Fibroblast of villous mesenchyme (primary cell): ENCODE data around the gene P2RY13. TPM values are rescaled to one million over a fixed set of nuclear protein-coding genes. Genes with fewer than 3 reads are reported as not detected.

Experiments
- DNase-seq: peaks from one replicate; pipeline ENCODE4 v3.0.0-alpha.2; 2010; ENCODE audit warnings: low read depth
- H3K4me3 ChIP-seq: 2 replicates; pipeline ENCODE4 v1.5.1; 2011; ENCODE audit warnings: low read depth, mild to moderate bottlenecking, low read length
- total RNA-seq: library from RNA; depleted of rRNA; stranded (reverse); fragments of >200 nt; gene quantifications from 2 replicates; pipeline ENCODE4 v1.2.3, GENCODE V29; 2012
- TF ChIP-seq, protein P1 (sequence below): IDR thresholded peaks from 2 replicates; pipeline ENCODE4 v1.5.1; 2012; ENCODE audit warnings: low read depth, mild to moderate bottlenecking, low read length; ENCODE audit not compliant: insufficient read depth

P2RY13 gene
- total RNA-seq, 1 donor: not detected

DNA sequence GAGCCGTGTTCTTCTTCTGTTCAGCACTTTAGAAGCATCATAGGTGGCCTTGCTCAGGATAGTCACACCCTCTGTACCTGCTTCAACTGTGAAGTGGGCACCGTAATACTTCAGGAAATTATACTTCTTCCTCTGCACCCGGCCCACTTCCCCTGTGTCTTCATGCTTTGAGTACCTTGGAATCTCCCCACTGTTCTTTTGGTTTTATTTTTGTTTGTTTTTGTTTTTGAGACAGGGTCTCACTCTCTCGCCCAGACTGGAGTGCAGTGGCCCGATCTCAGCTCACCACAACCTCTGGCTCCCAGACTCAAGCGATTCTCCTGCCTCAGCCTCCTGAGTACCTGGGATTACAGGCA is 52.7 kb downstream of the P2RY13 start:
- no peak for DNase-seq
- TF ChIP-seq, protein P1, sequence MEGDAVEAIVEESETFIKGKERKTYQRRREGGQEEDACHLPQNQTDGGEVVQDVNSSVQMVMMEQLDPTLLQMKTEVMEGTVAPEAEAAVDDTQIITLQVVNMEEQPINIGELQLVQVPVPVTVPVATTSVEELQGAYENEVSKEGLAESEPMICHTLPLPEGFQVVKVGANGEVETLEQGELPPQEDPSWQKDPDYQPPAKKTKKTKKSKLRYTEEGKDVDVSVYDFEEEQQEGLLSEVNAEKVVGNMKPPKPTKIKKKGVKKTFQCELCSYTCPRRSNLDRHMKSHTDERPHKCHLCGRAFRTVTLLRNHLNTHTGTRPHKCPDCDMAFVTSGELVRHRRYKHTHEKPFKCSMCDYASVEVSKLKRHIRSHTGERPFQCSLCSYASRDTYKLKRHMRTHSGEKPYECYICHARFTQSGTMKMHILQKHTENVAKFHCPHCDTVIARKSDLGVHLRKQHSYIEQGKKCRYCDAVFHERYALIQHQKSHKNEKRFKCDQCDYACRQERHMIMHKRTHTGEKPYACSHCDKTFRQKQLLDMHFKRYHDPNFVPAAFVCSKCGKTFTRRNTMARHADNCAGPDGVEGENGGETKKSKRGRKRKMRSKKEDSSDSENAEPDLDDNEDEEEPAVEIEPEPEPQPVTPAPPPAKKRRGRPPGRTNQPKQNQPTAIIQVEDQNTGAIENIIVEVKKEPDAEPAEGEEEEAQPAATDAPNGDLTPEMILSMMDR: no peak

More for the DNA sequence above, 52.7 kb downstream of the P2RY13 start:
- H3K4me3 ChIP-seq: no peak overlapping the region

Other genes with a start within 250 kb of the P2RY13 start
- 0.32 and 1.3 TPM in 2 replicates for gene MED12L, start 243.9 kb downstream of the P2RY13 start, total RNA-seq
- gene GPR171, start 126.3 kb downstream of the P2RY13 start, total RNA-seq: not detected in 2 replicates
- gene P2RY14, start 51.0 kb downstream of the P2RY13 start, total RNA-seq: not detected in 2 replicates
- 0.43 TPM in 1 of 2 replicates, not detected in the other for gene GPR87, start 12.7 kb downstream of the P2RY13 start, total RNA-seq
- under 0.01 TPM in 1 of 2 replicates, not detected in the other for gene P2RY12, start 55.2 kb upstream of the P2RY13 start, total RNA-seq
- 0.97 and 2.2 TPM in 2 replicates for gene IGSF10, start 131.5 kb upstream of the P2RY13 start, total RNA-seq